Endothelial cell (in vitro differentiated cells): ENCODE results near the gene FBXO34. TPM values are rescaled to one million over a fixed set of nuclear protein-coding genes. Genes with fewer than 3 reads are reported as not detected.
"Not testable (repeated sequence)": the region's sequence is repeated elsewhere in the genome, so short reads cannot be mapped to it uniquely, and the experiment has no call there.

Experiments
- DNase-seq: peaks from one replicate; pipeline ENCODE4 v3.0.0; 2021; ENCODE audit warnings: low spot score
- H3K27ac Mint-ChIP-seq: one replicate; pipeline ENCODE4 v1.8.0; 2021; ENCODE audit warnings: mixed read lengths, inconsistent platforms; ENCODE audit not compliant: unreplicated experiment
- H3K27me3 Mint-ChIP-seq: one replicate; pipeline ENCODE4 v1.8.0; 2021; ENCODE audit warnings: mild to moderate bottlenecking, moderate library complexity, mixed read lengths, inconsistent platforms; ENCODE audit not compliant: unreplicated experiment
- H3K36me3 Mint-ChIP-seq: one replicate; pipeline ENCODE4 v1.8.0; 2021; ENCODE audit warnings: mild to moderate bottlenecking, low read depth, mixed read lengths, inconsistent platforms; ENCODE audit not compliant: unreplicated experiment
- H3K4me1 Mint-ChIP-seq: one replicate; pipeline ENCODE4 v1.8.0; 2021; ENCODE audit warnings: mild to moderate bottlenecking, mixed read lengths, inconsistent platforms; ENCODE audit not compliant: unreplicated experiment
- H3K4me3 Mint-ChIP-seq: one replicate; pipeline ENCODE4 v1.8.0; 2021; ENCODE audit warnings: mild to moderate bottlenecking, mixed read lengths, inconsistent platforms; ENCODE audit not compliant: unreplicated experiment
- H3K9me3 Mint-ChIP-seq: one replicate; pipeline ENCODE4 v1.8.0; 2021; ENCODE audit warnings: mixed read lengths, inconsistent platforms; ENCODE audit not compliant: unreplicated experiment
- CTCF ChIP-seq: fragments of 200-600 bp; sonication (generic); IDR thresholded peaks from one replicate; pipeline ENCODE4 v1.5.0; 2021; ENCODE audit warnings: antibody characterized with exemption; ENCODE audit not compliant: unreplicated experiment
- total RNA-seq: library from RNA; stranded (reverse); fragmentation: NEBNext Ultra II Directional; extraction: Animal tissue kit (Norgen Biotek cat#: 25700); gene quantifications from one replicate; pipeline ENCODE4 v1.2.1, GENCODE V29; 2021; ENCODE audit not compliant: unreplicated experiment

Gene FBXO34
- total RNA-seq, 1 donor from 2014 or later: 14.2 TPM

- no peak for DNase-seq
- Mint-ChIP-seq H3K36me3 (peaks cover 18% of the 10 kb centered on the region), H3K4me3 (no peak overlapping the region), H3K4me1 (peaks cover 9% of the 10 kb centered on the region), H3K9me3 (no peaks in the 10 kb centered on the region), H3K27ac (no peak overlapping the region), H3K27me3 (peaks cover 5% of the 10 kb centered on the region)
- TF ChIP-seq CTCF: no peak
These were observed 103.5 kb downstream of the FBXO34 start for GRCh38 chr14:55374771-55375170.

GRCh38 chr14:55377236-55377635 is 106.0 kb downstream of the FBXO34 start:
- no peak for TF ChIP-seq CTCF
- no peaks in the 10 kb centered on the region for H3K27me3 Mint-ChIP-seq
- peaks cover 9% of the 10 kb centered on the region for H3K4me1 Mint-ChIP-seq
- H3K9me3 Mint-ChIP-seq: no peaks in the 10 kb centered on the region
- H3K27ac Mint-ChIP-seq: no peak overlapping the region
- H3K36me3 Mint-ChIP-seq: peaks cover 28% of the 10 kb centered on the region
- DNase-seq: no peak
- no peak overlapping the region for H3K4me3 Mint-ChIP-seq

- Mint-ChIP-seq H3K9me3 (no peaks in the 10 kb centered on the region), H3K4me3 (no peak overlapping the region), H3K36me3 (peaks cover 31% of the 10 kb centered on the region), H3K27ac (no peak overlapping the region), H3K27me3 (no peaks in the 10 kb centered on the region), H3K4me1 (no peaks in the 10 kb centered on the region)
- TF ChIP-seq CTCF: no peak
- DNase-seq: no peak
These were observed 109.8 kb downstream of the FBXO34 start for GRCh38 chr14:55381040-55381439.

GRCh38 chr14:55381561-55381960 is 110.3 kb downstream of the FBXO34 start:
- DNase-seq: no peak

GRCh38 chr14:55382483-55382882 is 111.3 kb downstream of the FBXO34 start:
- no peaks in the 10 kb centered on the region for H3K9me3 Mint-ChIP-seq
- DNase-seq: no peak
- TF ChIP-seq CTCF: no peak
- H3K4me3 Mint-ChIP-seq: no peak overlapping the region
- H3K36me3 Mint-ChIP-seq: peaks cover 26% of the 10 kb centered on the region
- H3K27ac Mint-ChIP-seq: no peak overlapping the region
- H3K4me1 Mint-ChIP-seq: no peaks in the 10 kb centered on the region
- no peaks in the 10 kb centered on the region for H3K27me3 Mint-ChIP-seq

More at GRCh38 chr14:55381561-55381960, 110.3 kb downstream of the FBXO34 start:
- TF ChIP-seq CTCF: no peak
- H3K9me3 Mint-ChIP-seq: no peaks in the 10 kb centered on the region
- peaks cover 29% of the 10 kb centered on the region for H3K36me3 Mint-ChIP-seq
- H3K4me3 Mint-ChIP-seq: no peak overlapping the region
- peak overlapping the region; percentile 3 for H3K27ac Mint-ChIP-seq
- H3K27me3 Mint-ChIP-seq: no peaks in the 10 kb centered on the region
- no peaks in the 10 kb centered on the region for H3K4me1 Mint-ChIP-seq

- not testable (repeated sequence) for H3K9me3 Mint-ChIP-seq, H3K4me3 Mint-ChIP-seq, DNase-seq, H3K4me1 Mint-ChIP-seq, H3K27me3 Mint-ChIP-seq
- peak overlapping the region; percentile 58 for H3K27ac Mint-ChIP-seq
- H3K36me3 Mint-ChIP-seq: peaks cover 26% of the 10 kb centered on the region
These were observed 111.8 kb downstream of the FBXO34 start for GRCh38 chr14:55383056-55383466.
